GM12891 (cell line): Measurements from ENCODE around the gene NT5C3B.

Source experiments
- POLR2A ChIP-seq: IDR thresholded peaks from 2 replicates; pipeline ENCODE4 v1.6.1; 2011; ENCODE audit warnings: low read depth, low read length, control low read depth
- POLR2AphosphoS5 ChIP-seq: IDR thresholded peaks from 2 replicates; pipeline ENCODE4 v1.6.1; 2011; ENCODE audit warnings: low read depth, low read length, control low read depth
- POU2F2 ChIP-seq: IDR thresholded peaks from 2 replicates; pipeline ENCODE4 v1.6.1; 2011; ENCODE audit warnings: low read depth, mild to moderate bottlenecking, control low read depth, low read length, moderate library complexity
- TAF1 ChIP-seq: IDR thresholded peaks from 2 replicates; pipeline ENCODE4 v1.6.1; 2011; ENCODE audit warnings: low read depth, low read length, control low read depth

DNA sequence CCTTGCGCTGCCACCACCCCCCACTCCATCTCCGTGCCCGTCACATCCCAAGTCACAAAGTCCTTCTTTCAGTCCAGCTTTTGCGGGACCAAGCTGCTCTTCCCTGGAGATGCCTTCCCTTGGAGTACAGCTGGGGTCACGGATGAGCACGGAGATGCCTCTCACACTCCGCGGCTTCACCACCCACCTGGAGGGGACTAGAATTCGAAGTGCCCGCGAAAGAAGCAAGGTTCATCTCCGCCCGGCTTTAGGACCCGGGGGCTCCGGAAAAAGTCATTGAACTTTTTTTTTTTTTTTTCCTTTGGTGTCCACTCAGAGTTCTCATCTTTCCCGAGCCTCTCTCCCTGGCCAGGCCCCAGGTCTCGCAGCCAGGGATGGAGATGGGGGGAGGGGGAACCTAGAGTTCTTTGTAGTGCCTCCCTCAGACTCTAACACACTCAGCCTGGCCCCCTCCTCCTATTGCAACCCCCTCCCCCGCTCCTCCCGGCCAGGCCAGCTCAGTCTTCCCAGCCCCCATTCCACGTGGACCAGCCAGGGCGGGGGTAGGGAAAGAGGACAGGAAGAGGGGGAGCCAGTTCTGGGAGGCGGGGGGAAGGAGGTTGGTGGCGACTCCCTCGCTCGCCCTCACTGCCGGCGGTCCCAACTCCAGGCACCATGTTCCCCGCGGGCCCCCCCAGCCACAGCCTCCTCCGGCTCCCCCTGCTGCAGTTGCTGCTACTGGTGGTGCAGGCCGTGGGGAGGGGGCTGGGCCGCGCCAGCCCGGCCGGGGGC, 23.5 kb downstream of the NT5C3B start, which contains the start of gene FKBP10:
- TF ChIP-seq POU2F2 (no peak), POLR2AphosphoS5 (no peak), POLR2A (no peak), TAF1 (no peak)
